GM12878 (cell line): ENCODE data around the gene MYH10. TPM values are rescaled to one million over a fixed set of nuclear protein-coding genes. Genes with fewer than 3 reads are reported as not detected.

Experiments
- ATAC-seq: fragments of 200-7000 bp; cut with Tn5 transposase; 3 replicates; pipeline ENCODE4 v1.9.1; 2020; ENCODE audit warnings: mild to moderate bottlenecking, moderate library complexity
- BruUV-seq: library from RNA; stranded (reverse); fragments of 400-500 nt; replicated peaks from 2 replicates; lab custom pipeline; 2021; lab: Mats Ljungman, UMichigan
- CTCF ChIA-PET: fragments of 300-600 bp; sonication (Branson Sonifier 250); formaldehyde crosslinking; extraction: SDS; loops from one replicate; lab custom pipeline; 2021; ENCODE audit warnings: inconsistent platforms; lab: Yijun Ruan, JAX
- POLR2A ChIA-PET: fragments of 350-600 bp; formaldehyde crosslinking; extraction: SDS; loops from one replicate; lab custom pipeline; 2021; ENCODE audit warnings: inconsistent platforms; lab: Charles Lee
- RAD21 ChIA-PET: fragments of 300-600 bp; sonication (Branson Sonifier 250); formaldehyde crosslinking; loops from one replicate; lab custom pipeline; 2023; ENCODE audit warnings: antibody characterized with exemption; ENCODE audit not compliant: unreplicated experiment; lab: Charles Lee
- SMC1A ChIA-PET: fragments of 300-600 bp; sonication (Branson Sonifier 250); formaldehyde crosslinking; loops from one replicate; lab custom pipeline; 2023; ENCODE audit not compliant: unreplicated experiment, uncharacterized antibody; lab: Charles Lee
- DNase-seq: peaks from one replicate; pipeline ENCODE4 v3.0.0-alpha.2; 2011; ENCODE audit warnings: low read depth, low spot score
- FAIRE-seq: peaks from 3 replicates; lab custom pipeline; 2011; peaks lifted over from hg19 to GRCh38; lab: Jason Lieb, UNC
- H2AFZ ChIP-seq: 2 replicates; pipeline ENCODE4 v1.6.0; 2011; ENCODE audit warnings: low read depth, low read length, control low read depth; ENCODE audit not compliant: control insufficient read depth
- H3K27ac ChIP-seq: 2 replicates; pipeline ENCODE4 v1.5.1; 2011; ENCODE audit warnings: control low read depth; ENCODE audit not compliant: control insufficient read depth, insufficient read depth
- H3K27me3 ChIP-seq, 2 experiments: replicated peaks in 1 of 2; 2 replicates each; pipeline versions ENCODE4 v1.6.0 to v1.6.1; 2011; ENCODE audit warnings: low read length in 1 of 2; ENCODE audit not compliant: control insufficient read depth in 2 of 2, insufficient read depth in 2 of 2
- H3K36me3 ChIP-seq, 2 experiments: 2 replicates each; pipeline ENCODE4 v1.5.1; 2011; ENCODE audit warnings: low read length in 1 of 2; ENCODE audit not compliant: control insufficient read depth in 2 of 2, insufficient read depth in 2 of 2
- H3K4me1 ChIP-seq: 2 replicates; pipeline ENCODE4 v1.6.1; 2011; ENCODE audit warnings: mild to moderate bottlenecking, low read length, moderate library complexity, mixed read lengths; ENCODE audit not compliant: control insufficient read depth, insufficient read depth
- H3K4me2 ChIP-seq: 2 replicates; pipeline ENCODE4 v1.6.0; 2011; ENCODE audit warnings: control low read depth; ENCODE audit not compliant: control insufficient read depth, insufficient read depth
- H3K4me3 ChIP-seq: fragments of 200-600 bp; sonication (generic); 2 replicates; pipeline ENCODE4 v1.5.1; 2016
- H3K79me2 ChIP-seq: 2 replicates; pipeline ENCODE4 v1.6.0; 2011; ENCODE audit warnings: low read length; ENCODE audit not compliant: control insufficient read depth, insufficient read depth
- H3K9ac ChIP-seq: 2 replicates; pipeline ENCODE4 v1.8.0; 2011; ENCODE audit warnings: low read length, control low read depth, mixed read lengths; ENCODE audit not compliant: control insufficient read depth, insufficient read depth
- H3K9me3 ChIP-seq: replicated peaks from 3 replicates; pipeline ENCODE4 v1.5.1; 2011; ENCODE audit warnings: mild to moderate bottlenecking, low read length; ENCODE audit not compliant: control insufficient read depth, insufficient read depth
- H4K20me1 ChIP-seq: 2 replicates; pipeline ENCODE4 v1.6.0; 2011; ENCODE audit not compliant: control insufficient read depth, insufficient read depth
- ATF2 ChIP-seq: IDR thresholded peaks from 2 replicates; pipeline ENCODE4 v1.6.1; 2012; ENCODE audit warnings: low read length, inconsistent platforms
- CUX1 ChIP-seq: IDR thresholded peaks from 2 replicates; pipeline ENCODE4 v1.6.1; 2012; ENCODE audit warnings: improper control_type of control experiment, low read depth, low read length; ENCODE audit not compliant: insufficient replicate concordance
- HDAC6 ChIP-seq: fragments of 200-600 bp; sonication (generic); IDR thresholded peaks from one replicate; pipeline ENCODE4 v1.8.0; 2017; ENCODE audit warnings: antibody characterized with exemption; ENCODE audit not compliant: unreplicated experiment
- HSF1 ChIP-seq: fragments of 150-350 bp; IDR thresholded peaks from 2 replicates; pipeline ENCODE4 v1.6.1; 2014; ENCODE audit warnings: mild to moderate bottlenecking, low read depth, low read length
- KLF5 ChIP-seq: fragments of 450-650 bp; IDR thresholded peaks from 2 replicates; pipeline ENCODE4 v1.6.1; 2014; ENCODE audit warnings: mild to moderate bottlenecking; ENCODE audit not compliant: partially characterized antibody
- MTA2 ChIP-seq: fragments of 450-650 bp; IDR thresholded peaks from 2 replicates; pipeline ENCODE4 v1.6.1; 2016; ENCODE audit warnings: low read depth, mild to moderate bottlenecking, moderate library complexity
- MXI1 ChIP-seq: fragments of 150-350 bp; IDR thresholded peaks from 2 replicates; pipeline ENCODE4 v1.6.1; 2011; ENCODE audit warnings: low read depth, mild to moderate bottlenecking, inconsistent platforms, low read length, improper control_type of control experiment
- NFYA ChIP-seq: IDR thresholded peaks from 2 replicates; pipeline ENCODE4 v1.6.1; 2011; ENCODE audit warnings: low read depth, mild to moderate bottlenecking, low read length, improper control_type of control experiment, borderline replicate concordance
- POLR2AphosphoS5 ChIP-seq: IDR thresholded peaks from 2 replicates; pipeline ENCODE4 v1.6.1; 2011; ENCODE audit warnings: mild to moderate bottlenecking, low read length, inconsistent platforms
- RUNX3 ChIP-seq: IDR thresholded peaks from 2 replicates; pipeline ENCODE4 v1.6.1; 2012; ENCODE audit warnings: low read length, inconsistent platforms
- SMAD1 ChIP-seq: fragments of 450-650 bp; IDR thresholded peaks from 2 replicates; pipeline ENCODE4 v1.6.1; 2018; ENCODE audit warnings: mild to moderate bottlenecking, low read depth; ENCODE audit not compliant: partially characterized antibody
- TARDBP ChIP-seq: IDR thresholded peaks from 2 replicates; pipeline ENCODE4 v1.6.1; 2016; ENCODE audit warnings: borderline replicate concordance
- USF1 ChIP-seq: IDR thresholded peaks from 2 replicates; pipeline ENCODE4 v1.6.1; 2011; ENCODE audit warnings: borderline replicate concordance, low read depth, mild to moderate bottlenecking, moderate library complexity, mixed read lengths, low read length; ENCODE audit not compliant: insufficient read depth; ENCODE audit errors: extremely low read length
- WRNIP1 ChIP-seq: IDR thresholded peaks from 2 replicates; pipeline ENCODE4 v1.6.1; 2011; ENCODE audit warnings: low read depth, low read length, improper control_type of control experiment, borderline replicate concordance
- WGBS: methylation state at CpG from one replicate; pipeline ENCODE4 v1.1.6; 2016; ENCODE audit warnings: low lambda C conversion rate; ENCODE audit not compliant: insufficient replicate concordance, insufficient coverage; ENCODE audit errors: missing lambda C conversion rate; 5-methylcytosine and 5-hydroxymethylcytosine counted together
- in situ Hi-C: fragments of 300-500 bp; cut with MboI; formaldehyde crosslinking; loops from 9 replicates; pipeline ENCODE4 v1.14.3; 2018; ENCODE audit warnings: mixed read lengths
- intact Hi-C: fragments of 100-400 bp; cut with micrococcal nuclease; formaldehyde crosslinking; loops from one replicate; pipeline ENCODE4 v1.14.2; 2022; ENCODE audit not compliant: unreplicated experiment
- polyA plus RNA-seq, 11 experiments: library from polyadenylated mRNA; depleted of rRNA in 4 of 11; unstranded in 6 of 11; stranded (reverse) in 5 of 11; fragments of >200 nt; fragmentation: Nextera tagmentation in 4 of 11; fragmentation: Illumina TruSeq in 1 of 11; extraction: Ambion mirVana in 4 of 11; extraction: Trizol in 1 of 11; gene quantifications; 1 replicate in 1 of 11; 2 replicates in 10 of 11; pipeline versions ENCODE4 v1.2.1 to v1.2.3, GENCODE V29; 2011 to 2016; ENCODE audit warnings: inconsistent platforms in 2 of 11, missing spikeins in 2 of 11, low read depth in 1 of 11
- total RNA-seq, 4 experiments: library from RNA; depleted of rRNA in 3 of 4; stranded (reverse); fragments of >200 nt in 3 of 4; fragmentation: Illumina TruSeq in 1 of 4; extraction: Trizol in 1 of 4; gene quantifications; 2 replicates each; pipeline versions ENCODE4 v1.2.1 to v1.2.3, GENCODE V29; 2013 to 2021

MYH10 gene
- total and polyA plus RNA-seq, 10 of the 15 experiments (the other 5 are each of a cell fraction or from before 2014, with no cell fraction given): 0.33 to 7.1 (median 1.0) TPM

GRCh38 chr17:8500609-8501008 lies 129.9 kb downstream of the MYH10 start:
- Histone ChIP-seq H3K27me3 (no peaks in the 10 kb centered on the region; a peak in 2 of 4 replicates), H3K27ac (no peak overlapping the region), H3K9ac (no peak overlapping the region), H3K4me3 (no peak overlapping the region), H3K9me3 (no peaks in the 10 kb centered on the region), H4K20me1 (no peaks in the 10 kb centered on the region), H3K36me3 (no peaks in the 10 kb centered on the region), H3K4me2 (no peak overlapping the region), H3K79me2 (no peaks in the 10 kb centered on the region), H2AFZ (no peak overlapping the region), H3K4me1 (no peaks in the 10 kb centered on the region)
- FAIRE-seq: no peak
- in situ Hi-C loops: no loop called here
- no peak for ATAC-seq
- SMC1A ChIA-PET: no interaction called here
- CTCF ChIA-PET: no interaction called here
- DNase-seq: no peak
- no TSS peak for BruUV-seq
- RAD21 ChIA-PET: no interaction called here
- intact Hi-C loops: no loop called here
- WGBS: 51% methylated on average over 8 of the region's 8 CpGs
- TF ChIP-seq WRNIP1 (no peak), KLF5 (no peak), USF1 (no peak), TARDBP (no peak), HDAC6 (no peak), CUX1 (no peak), MTA2 (no peak), HSF1 (no peak), ATF2 (no peak), SMAD1 (no peak), NFYA (no peak), POLR2AphosphoS5 (no peak), RUNX3 (no peak), MXI1 (no peak)
- POLR2A ChIA-PET: no interaction called here
